SJCRH30 (cell line): ENCODE measurements around the gene TADA2B. TPM values are rescaled to one million over a fixed set of nuclear protein-coding genes. Genes with fewer than 3 reads are reported as not detected.

ENCODE experiments used
- DNase-seq, 2 experiments: peaks; one replicate each; pipeline ENCODE4 v3.0.0-alpha.2; 2015 to 2020
- H3K27ac ChIP-seq: fragments of 250-450 bp; sonication (Bioruptor Pico); 2 replicates; pipeline ENCODE4 v1.5.1; 2020; ENCODE audit warnings: mild to moderate bottlenecking, moderate library complexity
- H3K27me3 ChIP-seq: fragments of 250-450 bp; sonication (Bioruptor Pico); 2 replicates; pipeline ENCODE4 v1.5.1; 2020; ENCODE audit warnings: mild to moderate bottlenecking, moderate library complexity
- H3K36me3 ChIP-seq: fragments of 250-450 bp; sonication (Bioruptor Pico); 2 replicates; pipeline ENCODE4 v1.5.1; 2020; ENCODE audit warnings: mild to moderate bottlenecking, moderate library complexity
- H3K4me1 ChIP-seq: fragments of 250-450 bp; sonication (Bioruptor Pico); 2 replicates; pipeline ENCODE4 v1.5.1; 2020; ENCODE audit warnings: mild to moderate bottlenecking, moderate library complexity
- H3K4me3 ChIP-seq: fragments of 250-450 bp; sonication (Bioruptor Pico); 2 replicates; pipeline ENCODE4 v1.5.1; 2020; ENCODE audit warnings: mild to moderate bottlenecking, moderate library complexity
- H3K9me3 ChIP-seq: fragments of 250-450 bp; sonication (Bioruptor Pico); replicated peaks from 2 replicates; pipeline ENCODE4 v1.5.1; 2020; ENCODE audit warnings: mild to moderate bottlenecking, moderate library complexity
- total RNA-seq: library from RNA; depleted of rRNA; stranded (reverse); fragments of >200 nt; shearing (Covaris generic); gene quantifications from 2 replicates; pipeline ENCODE4 v1.2.3, GENCODE V29; 2014

TADA2B gene
- total RNA-seq, 1 experiment from 2014 or later: 13.5 TPM

DNA sequence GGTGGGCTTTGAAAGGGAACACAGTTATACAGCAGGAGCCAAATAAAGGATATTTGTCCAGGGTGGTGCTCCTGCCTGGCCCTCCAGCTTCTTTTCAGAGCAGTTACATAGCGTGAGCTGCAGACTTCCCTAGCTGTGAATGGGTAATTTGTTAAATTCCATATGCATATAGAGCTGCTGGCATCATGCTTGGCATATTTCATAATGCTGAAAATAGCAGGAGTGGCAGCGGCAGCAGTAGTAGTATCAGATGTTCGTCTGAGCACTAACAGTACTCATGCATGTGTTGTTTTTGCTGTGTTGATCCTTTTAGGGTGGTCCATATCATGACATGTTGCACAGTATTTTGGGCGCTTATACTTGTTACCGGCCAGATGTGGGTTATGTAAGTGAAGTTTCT, 33.6 kb upstream of the TADA2B start:
- no peaks in the 10 kb centered on the region for H3K4me1 ChIP-seq
- peaks cover 53% of the 10 kb centered on the region for H3K36me3 ChIP-seq
- DNase-seq: no peak
- no peak overlapping the region for H3K27ac ChIP-seq
- no peaks in the 10 kb centered on the region for H3K9me3 ChIP-seq
- H3K4me3 ChIP-seq: no peak overlapping the region
- no peaks in the 10 kb centered on the region for H3K27me3 ChIP-seq

- DNase-seq: no peak
- H3K9me3 ChIP-seq: no peaks in the 10 kb centered on the region
- no peaks in the 10 kb centered on the region for H3K27me3 ChIP-seq
- no peak overlapping the region for H3K4me3 ChIP-seq
- H3K36me3 ChIP-seq: peaks cover 46% of the 10 kb centered on the region
- H3K27ac ChIP-seq: no peak overlapping the region
- no peaks in the 10 kb centered on the region for H3K4me1 ChIP-seq
Measured at GRCh38 chr4:7013175-7013574, 30.0 kb upstream of the TADA2B start.

DNA sequence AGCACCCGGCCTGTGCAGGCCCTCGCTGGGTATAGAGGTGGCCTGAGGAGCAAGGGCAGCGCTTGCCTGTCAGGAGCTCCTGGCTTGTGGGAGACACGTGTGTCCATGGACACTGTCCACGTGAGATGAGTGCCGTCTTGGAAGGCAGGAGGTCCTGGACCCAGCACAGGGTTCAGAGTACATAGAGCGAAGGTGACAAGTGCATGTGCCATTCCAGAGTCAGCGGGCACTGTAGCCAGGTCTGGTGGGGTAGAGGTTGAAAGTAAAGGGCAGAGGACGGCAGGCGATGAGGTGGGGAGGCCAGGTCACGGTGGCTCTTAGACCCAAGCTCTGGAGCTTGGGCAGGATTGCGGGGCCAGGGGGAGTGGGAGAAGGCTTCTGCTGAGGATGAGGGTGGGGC, 28.4 kb upstream of the TADA2B start:
- peaks cover 41% of the 10 kb centered on the region for H3K36me3 ChIP-seq
- H3K4me1 ChIP-seq: no peaks in the 10 kb centered on the region
- no peak for DNase-seq
- H3K27me3 ChIP-seq: no peaks in the 10 kb centered on the region
- H3K4me3 ChIP-seq: no peak overlapping the region
- no peak overlapping the region for H3K27ac ChIP-seq
- no peaks in the 10 kb centered on the region for H3K9me3 ChIP-seq

- DNase-seq: no peak
- Histone ChIP-seq H3K27me3 (no peaks in the 10 kb centered on the region), H3K27ac (no peak overlapping the region), H3K9me3 (no peaks in the 10 kb centered on the region), H3K4me3 (no peak overlapping the region), H3K36me3 (peaks cover 41% of the 10 kb centered on the region), H3K4me1 (no peaks in the 10 kb centered on the region)
Measured at GRCh38 chr4:7015383-7016035, 27.7 kb upstream of the TADA2B start.

DNA sequence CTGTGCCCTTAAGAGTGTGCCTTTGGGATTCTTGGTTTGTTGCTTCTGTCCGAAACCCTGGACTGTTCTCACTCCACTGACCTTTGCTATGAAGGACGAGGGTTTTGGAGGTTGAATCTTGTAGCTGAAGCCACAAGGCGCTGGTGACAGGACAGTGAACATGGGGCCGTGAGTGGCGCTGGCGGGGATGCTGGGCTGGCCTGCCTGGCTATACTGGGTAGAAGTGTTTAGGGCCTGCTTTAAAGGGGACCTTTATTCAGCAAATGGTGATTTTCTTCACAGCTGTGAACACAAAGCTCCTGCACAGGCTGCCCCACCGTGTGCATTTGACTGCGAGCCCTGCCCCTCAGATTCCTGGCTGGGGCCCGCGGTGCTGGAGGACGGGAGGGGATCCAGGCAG, 27.1 kb upstream of the TADA2B start:
- Histone ChIP-seq H3K27me3 (no peaks in the 10 kb centered on the region), H3K27ac (no peak overlapping the region), H3K4me1 (no peaks in the 10 kb centered on the region), H3K36me3 (peaks cover 37% of the 10 kb centered on the region), H3K9me3 (no peaks in the 10 kb centered on the region), H3K4me3 (no peak overlapping the region)
- no peak for DNase-seq

DNA sequence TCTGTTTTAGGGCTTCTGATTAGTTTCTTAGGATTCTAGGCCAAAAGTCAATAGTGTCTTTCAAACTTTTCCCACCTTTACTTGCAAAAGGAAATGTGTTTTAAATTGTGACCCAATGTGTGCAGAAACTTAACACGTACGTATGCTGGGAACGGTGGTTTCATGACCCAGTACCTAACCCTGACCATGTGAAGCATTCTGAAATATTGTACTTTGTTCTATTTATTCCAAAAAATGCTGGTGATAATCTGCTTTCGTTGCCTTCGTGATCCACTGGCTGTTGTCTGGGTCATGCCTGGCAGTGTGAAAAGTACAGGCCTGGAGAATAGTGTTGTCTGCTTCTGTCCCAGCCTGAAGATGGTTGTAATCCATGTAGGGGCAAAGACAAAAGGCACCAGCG, 26.7 kb upstream of the TADA2B start:
- H3K9me3 ChIP-seq: no peaks in the 10 kb centered on the region
- no peak for DNase-seq
- no peaks in the 10 kb centered on the region for H3K27me3 ChIP-seq
- no peak overlapping the region for H3K27ac ChIP-seq
- H3K4me1 ChIP-seq: no peaks in the 10 kb centered on the region
- H3K4me3 ChIP-seq: no peak overlapping the region
- peaks cover 36% of the 10 kb centered on the region for H3K36me3 ChIP-seq

GRCh38 chr4:7017446-7018048, 25.6 kb upstream of the TADA2B start:
- H3K9me3 ChIP-seq: no peaks in the 10 kb centered on the region
- no peak for DNase-seq
- no peaks in the 10 kb centered on the region for H3K27me3 ChIP-seq
- H3K36me3 ChIP-seq: peaks cover 32% of the 10 kb centered on the region
- no peak overlapping the region for H3K27ac ChIP-seq
- H3K4me1 ChIP-seq: no peaks in the 10 kb centered on the region
- H3K4me3 ChIP-seq: no peak overlapping the region

GRCh38 chr4:7018281-7018680, 24.9 kb upstream of the TADA2B start:
- DNase-seq: no peak
- peaks cover 27% of the 10 kb centered on the region for H3K36me3 ChIP-seq
- no peaks in the 10 kb centered on the region for H3K4me1 ChIP-seq
- no peaks in the 10 kb centered on the region for H3K27me3 ChIP-seq
- no peaks in the 10 kb centered on the region for H3K9me3 ChIP-seq
- no peak overlapping the region for H3K4me3 ChIP-seq
- H3K27ac ChIP-seq: no peak overlapping the region

DNA sequence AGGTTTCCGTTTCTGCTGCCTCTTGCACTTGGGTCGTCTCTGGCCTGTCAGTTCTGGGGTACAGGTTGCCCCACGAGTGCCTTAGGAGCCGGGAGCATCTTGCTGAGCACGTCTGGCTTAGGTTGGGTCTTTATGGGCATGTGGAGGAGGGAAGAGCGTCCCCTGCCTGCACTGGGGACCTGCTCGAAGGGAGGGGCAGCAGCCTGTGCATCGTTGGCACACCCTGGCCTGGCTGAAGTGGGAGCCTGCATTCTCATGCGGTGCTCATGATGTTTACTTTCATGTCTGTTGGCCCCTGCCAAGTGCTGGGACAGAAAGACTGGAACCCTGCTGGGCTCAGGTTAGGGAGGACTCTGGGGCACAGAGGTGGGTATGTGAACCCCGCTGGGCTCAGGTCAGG, 23.8 kb upstream of the TADA2B start:
- H3K4me3 ChIP-seq: no peak overlapping the region
- no peak overlapping the region for H3K27ac ChIP-seq
- H3K9me3 ChIP-seq: no peaks in the 10 kb centered on the region
- no peak for DNase-seq
- no peaks in the 10 kb centered on the region for H3K27me3 ChIP-seq
- no peaks in the 10 kb centered on the region for H3K4me1 ChIP-seq
- H3K36me3 ChIP-seq: peaks cover 19% of the 10 kb centered on the region

DNA sequence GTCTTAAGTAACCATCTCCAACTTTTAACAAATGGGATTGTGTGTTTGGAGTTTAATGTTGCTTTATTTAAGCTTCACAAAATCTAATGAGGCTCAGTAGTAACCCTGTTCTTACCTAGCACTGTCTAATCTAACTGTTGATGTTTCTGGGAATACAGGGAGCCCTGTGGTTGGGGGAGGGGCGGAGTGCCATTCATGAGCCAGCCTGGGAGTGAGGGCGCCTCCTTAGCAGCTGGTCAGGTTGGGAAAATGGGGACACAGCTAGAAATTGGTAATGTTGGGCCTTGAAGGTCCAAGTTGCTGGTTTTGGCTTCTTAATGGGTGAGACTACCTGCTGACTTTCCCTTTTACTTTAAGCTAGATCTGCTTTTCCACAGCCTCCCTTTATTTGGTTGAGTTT, 22.9 kb upstream of the TADA2B start:
- peaks cover 16% of the 10 kb centered on the region for H3K36me3 ChIP-seq
- H3K27me3 ChIP-seq: no peaks in the 10 kb centered on the region
- no peak overlapping the region for H3K27ac ChIP-seq
- no peak for DNase-seq
- no peaks in the 10 kb centered on the region for H3K4me1 ChIP-seq
- no peak overlapping the region for H3K4me3 ChIP-seq
- no peaks in the 10 kb centered on the region for H3K9me3 ChIP-seq

- Histone ChIP-seq H3K4me3 (no peak overlapping the region), H3K36me3 (peaks cover 19% of the 10 kb centered on the region), H3K9me3 (no peaks in the 10 kb centered on the region), H3K27ac (no peak overlapping the region), H3K27me3 (no peaks in the 10 kb centered on the region), H3K4me1 (no peaks in the 10 kb centered on the region)
- DNase-seq: no peak
Measured at GRCh38 chr4:7020856-7021255, 22.3 kb upstream of the TADA2B start.

DNA sequence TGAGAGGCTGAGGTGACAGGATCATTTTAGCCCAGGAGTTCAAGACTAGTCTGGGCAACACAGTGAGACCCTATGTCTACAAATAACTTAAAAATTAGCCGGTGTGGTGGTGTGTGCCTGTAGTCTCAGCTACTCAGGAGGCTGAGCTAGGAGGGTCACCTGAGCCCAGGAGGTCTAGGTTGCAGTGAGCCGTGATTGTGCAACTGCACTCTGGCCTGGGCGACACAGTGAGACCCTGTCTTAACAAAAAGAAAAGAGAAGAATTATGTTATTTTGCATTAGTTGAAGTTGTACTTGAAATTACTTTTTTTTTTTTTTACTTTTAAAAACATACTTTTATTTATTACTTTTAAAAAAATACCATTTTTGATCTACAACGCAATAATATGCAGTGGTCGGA, 21.8 kb upstream of the TADA2B start:
- peaks cover 19% of the 10 kb centered on the region for H3K36me3 ChIP-seq
- no peak for DNase-seq

GRCh38 chr4:7021930-7022664, 21.1 kb upstream of the TADA2B start:
- Histone ChIP-seq H3K4me1 (no peaks in the 10 kb centered on the region), H3K4me3 (no peak overlapping the region), H3K27me3 (no peaks in the 10 kb centered on the region), H3K36me3 (peaks cover 20% of the 10 kb centered on the region), H3K27ac (no peak overlapping the region), H3K9me3 (no peaks in the 10 kb centered on the region)
- no peak for DNase-seq

More for the DNA sequence above, 21.8 kb upstream of the TADA2B start:
- Histone ChIP-seq H3K4me1 (no peaks in the 10 kb centered on the region), H3K9me3 (no peaks in the 10 kb centered on the region), H3K27me3 (no peaks in the 10 kb centered on the region), H3K4me3 (no peak overlapping the region), H3K27ac (no peak overlapping the region)

- H3K36me3 ChIP-seq: peaks cover 24% of the 10 kb centered on the region
- no peaks in the 10 kb centered on the region for H3K9me3 ChIP-seq
- H3K4me3 ChIP-seq: no peak overlapping the region
- H3K4me1 ChIP-seq: no peaks in the 10 kb centered on the region
- no peak for DNase-seq
- no peaks in the 10 kb centered on the region for H3K27me3 ChIP-seq
- H3K27ac ChIP-seq: no peak overlapping the region
Measured at GRCh38 chr4:7023486-7023885, 19.7 kb upstream of the TADA2B start.

- no peaks in the 10 kb centered on the region for H3K9me3 ChIP-seq
- no peak overlapping the region for H3K4me3 ChIP-seq
- no peaks in the 10 kb centered on the region for H3K27me3 ChIP-seq
- H3K27ac ChIP-seq: no peak overlapping the region
- peaks cover 24% of the 10 kb centered on the region for H3K36me3 ChIP-seq
- no peaks in the 10 kb centered on the region for H3K4me1 ChIP-seq
- no peak for DNase-seq
Measured at GRCh38 chr4:7023901-7024300, 19.3 kb upstream of the TADA2B start.
